ENCODE results near the gene ZWILCH.

DNA sequence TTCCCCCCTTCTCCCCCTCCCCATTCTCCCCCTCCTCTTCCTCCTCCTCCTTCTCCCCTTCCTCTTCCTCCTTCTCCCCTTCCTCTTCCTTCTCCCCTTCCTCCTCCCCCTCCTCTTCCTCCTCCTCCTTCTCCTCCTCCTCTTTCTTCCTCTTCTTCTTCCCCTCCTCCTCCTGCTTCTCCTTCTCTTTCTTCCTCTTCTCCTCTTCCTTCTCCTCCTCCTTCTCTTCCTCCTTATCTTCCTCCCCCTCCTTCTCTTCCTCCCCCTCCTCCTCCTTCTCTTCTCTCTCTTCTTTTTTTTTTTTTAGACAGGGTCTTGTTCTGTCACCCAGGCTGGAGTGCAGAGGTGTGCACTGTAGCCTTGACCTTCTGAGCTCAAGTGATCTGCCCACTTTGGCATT, 81.9 kb downstream of the ZWILCH start:
- TF ChIP-seq, protein P1, sequence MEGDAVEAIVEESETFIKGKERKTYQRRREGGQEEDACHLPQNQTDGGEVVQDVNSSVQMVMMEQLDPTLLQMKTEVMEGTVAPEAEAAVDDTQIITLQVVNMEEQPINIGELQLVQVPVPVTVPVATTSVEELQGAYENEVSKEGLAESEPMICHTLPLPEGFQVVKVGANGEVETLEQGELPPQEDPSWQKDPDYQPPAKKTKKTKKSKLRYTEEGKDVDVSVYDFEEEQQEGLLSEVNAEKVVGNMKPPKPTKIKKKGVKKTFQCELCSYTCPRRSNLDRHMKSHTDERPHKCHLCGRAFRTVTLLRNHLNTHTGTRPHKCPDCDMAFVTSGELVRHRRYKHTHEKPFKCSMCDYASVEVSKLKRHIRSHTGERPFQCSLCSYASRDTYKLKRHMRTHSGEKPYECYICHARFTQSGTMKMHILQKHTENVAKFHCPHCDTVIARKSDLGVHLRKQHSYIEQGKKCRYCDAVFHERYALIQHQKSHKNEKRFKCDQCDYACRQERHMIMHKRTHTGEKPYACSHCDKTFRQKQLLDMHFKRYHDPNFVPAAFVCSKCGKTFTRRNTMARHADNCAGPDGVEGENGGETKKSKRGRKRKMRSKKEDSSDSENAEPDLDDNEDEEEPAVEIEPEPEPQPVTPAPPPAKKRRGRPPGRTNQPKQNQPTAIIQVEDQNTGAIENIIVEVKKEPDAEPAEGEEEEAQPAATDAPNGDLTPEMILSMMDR (conservative IDR thresholded peaks at IDR 0.05): no peak
- no peak for TF ChIP-seq ZFX (IDR thresholded peaks at IDR 0.05)
